ENCODE results near the gene ADARB1.
"Not testable (repeated sequence)": the region's sequence is repeated elsewhere in the genome, so short reads cannot be mapped to it uniquely, and the experiment has no call there.

Gene ADARB1

DNA sequence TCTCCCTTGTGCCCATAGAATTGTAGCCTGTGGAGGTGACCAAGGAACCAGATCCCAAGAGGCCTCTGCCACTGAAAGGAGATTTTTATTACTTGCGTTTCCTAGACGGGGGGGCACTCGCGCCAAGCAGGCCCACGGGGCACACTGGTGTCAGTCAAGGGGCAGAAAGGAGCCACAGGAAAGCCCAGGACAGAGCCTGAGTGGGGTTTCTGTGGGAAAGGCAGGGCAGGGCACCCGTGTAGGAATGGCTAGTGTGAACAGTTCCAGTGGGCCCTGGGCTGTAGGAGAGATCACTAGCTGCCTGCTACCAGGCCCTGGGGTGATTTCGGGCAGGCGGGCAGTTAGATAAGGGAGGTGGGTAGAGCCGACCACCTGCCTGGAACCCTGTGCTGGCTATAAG is 70.8 kb downstream of the ADARB1 start:
- TF ChIP-seq CTCF (IDR thresholded peaks at IDR 0.05; ENCODE audit: low read depth, low read length), result no peak
- no peak for TF ChIP-seq POLR2A (IDR thresholded peaks at IDR 0.05; ENCODE audit: extremely low read depth, insufficient read length)
- no peak for TF ChIP-seq MYC (IDR thresholded peaks at IDR 0.05; ENCODE audit: low read depth, low read length)
- TF ChIP-seq, protein P1, sequence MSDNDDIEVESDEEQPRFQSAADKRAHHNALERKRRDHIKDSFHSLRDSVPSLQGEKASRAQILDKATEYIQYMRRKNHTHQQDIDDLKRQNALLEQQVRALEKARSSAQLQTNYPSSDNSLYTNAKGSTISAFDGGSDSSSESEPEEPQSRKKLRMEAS (IDR thresholded peaks at IDR 0.05; ENCODE audit: low read depth, low read length), result no peak
- DNase-seq (ENCODE audit: low read depth), result no peak
- no peak overlapping the region for H3K4me3 ChIP-seq (ENCODE audit: low read depth, low read length)

GRCh38 chr21:45145846-45146245 is 71.5 kb downstream of the ADARB1 start:
- not testable (repeated sequence) for H3K4me3 ChIP-seq (ENCODE audit: low read depth, low read length); DNase-seq (ENCODE audit: low read depth)

- DNase-seq (ENCODE audit: low read depth), result no peak
- no peak overlapping the region for H3K4me3 ChIP-seq (ENCODE audit: low read depth, low read length)
- no peak for TF ChIP-seq MYC (IDR thresholded peaks at IDR 0.05; ENCODE audit: low read depth, low read length)
- TF ChIP-seq, protein P1 (IDR thresholded peaks at IDR 0.05; ENCODE audit: low read depth, low read length), result no peak
- no peak for TF ChIP-seq CTCF (IDR thresholded peaks at IDR 0.05; ENCODE audit: low read depth, low read length)
- no peak for TF ChIP-seq POLR2A (IDR thresholded peaks at IDR 0.05; ENCODE audit: extremely low read depth, insufficient read length)
Observed at GRCh38 chr21:45146306-45146705, 71.9 kb downstream of the ADARB1 start.

- no peak overlapping the region for H3K4me3 ChIP-seq (ENCODE audit: low read depth, low read length)
- TF ChIP-seq, protein P1 (IDR thresholded peaks at IDR 0.05; ENCODE audit: low read depth, low read length), result no peak
- TF ChIP-seq POLR2A (IDR thresholded peaks at IDR 0.05; ENCODE audit: extremely low read depth, insufficient read length) (no peak), CTCF (IDR thresholded peaks at IDR 0.05; ENCODE audit: low read depth, low read length) (no peak), MYC (IDR thresholded peaks at IDR 0.05; ENCODE audit: low read depth, low read length) (no peak)
- DNase-seq (ENCODE audit: low read depth), result no peak
Observed at GRCh38 chr21:45146801-45147200, 72.4 kb downstream of the ADARB1 start.

DNA sequence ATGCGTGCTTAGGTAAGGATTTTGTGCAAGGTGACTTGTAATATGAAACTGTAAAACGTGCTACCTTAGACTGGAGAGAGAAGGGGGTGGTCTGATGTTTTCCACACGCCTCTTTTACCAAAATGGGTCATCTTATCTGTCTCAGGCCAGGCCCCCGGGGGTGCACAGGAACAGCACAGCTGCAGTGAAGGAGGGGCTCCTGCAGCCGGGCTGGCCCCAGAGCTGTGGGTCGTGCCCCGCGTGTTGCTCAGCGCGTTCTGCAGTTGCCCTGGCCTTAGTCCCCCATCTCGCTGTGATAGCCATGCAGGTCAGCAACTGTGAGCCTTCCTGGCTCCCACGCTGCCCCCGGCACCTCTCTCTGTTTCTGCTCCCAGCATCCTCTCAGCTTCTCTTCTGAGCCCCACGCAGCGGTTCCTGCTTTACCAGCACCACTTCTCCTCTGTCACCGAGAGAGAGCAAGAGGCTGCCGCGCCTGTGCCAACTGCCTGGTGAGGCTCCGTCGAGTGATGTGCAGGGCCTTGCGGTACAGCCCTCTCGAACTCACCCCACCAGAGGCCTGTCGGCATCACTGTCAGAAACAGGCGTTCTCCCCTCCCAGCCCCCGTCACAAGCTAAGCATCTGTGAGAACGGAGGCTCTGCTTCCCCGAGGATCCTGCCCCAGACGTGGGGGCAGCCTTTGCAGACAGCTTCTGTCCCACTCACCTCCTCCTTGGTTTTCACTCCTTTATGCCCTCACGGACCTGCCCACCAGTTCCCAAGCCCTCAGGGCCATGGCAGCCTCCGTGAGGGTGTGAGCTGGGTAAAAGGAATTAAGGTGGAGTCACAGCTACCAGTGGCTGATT is 73.3 kb downstream of the ADARB1 start:
- no peak for DNase-seq (ENCODE audit: low read depth)
- no peak overlapping the region for H3K4me3 ChIP-seq (ENCODE audit: low read depth, low read length)
- TF ChIP-seq, protein P1 (IDR thresholded peaks at IDR 0.05; ENCODE audit: low read depth, low read length), result no peak
- no peak for TF ChIP-seq POLR2A (IDR thresholded peaks at IDR 0.05; ENCODE audit: extremely low read depth, insufficient read length)
- no peak for TF ChIP-seq CTCF (IDR thresholded peaks at IDR 0.05; ENCODE audit: low read depth, low read length)
- no peak for TF ChIP-seq MYC (IDR thresholded peaks at IDR 0.05; ENCODE audit: low read depth, low read length)

- TF ChIP-seq, protein P1 (IDR thresholded peaks at IDR 0.05; ENCODE audit: low read depth, low read length), result no peak
- TF ChIP-seq CTCF (IDR thresholded peaks at IDR 0.05; ENCODE audit: low read depth, low read length) (no peak), MYC (IDR thresholded peaks at IDR 0.05; ENCODE audit: low read depth, low read length) (no peak), POLR2A (IDR thresholded peaks at IDR 0.05; ENCODE audit: extremely low read depth, insufficient read length) (no peak)
- no peak for DNase-seq (ENCODE audit: low read depth)
- H3K4me3 ChIP-seq (ENCODE audit: low read depth, low read length), result no peak overlapping the region
Observed at GRCh38 chr21:45148316-45148990, 74.1 kb downstream of the ADARB1 start.

Data from NB4 (cell line).